CD4-positive, alpha-beta memory T cell (primary cell): Measurements from ENCODE around the gene TPRN. TPM values are rescaled to one million over a fixed set of nuclear protein-coding genes. Genes with fewer than 3 reads are reported as not detected.

Experiments
- CTCF ChIA-PET: fragments of 350-600 bp; sonication (Branson Sonifier 250); formaldehyde crosslinking; loops from one replicate; lab custom pipeline; 2021; ENCODE audit warnings: inconsistent platforms; ENCODE audit not compliant: partially characterized antibody; lab: Charles Lee
- POLR2A ChIA-PET: fragments of 350-600 bp; sonication (Branson Sonifier 250); formaldehyde crosslinking; loops from one replicate; lab custom pipeline; 2021; ENCODE audit not compliant: partially characterized antibody; lab: Charles Lee
- DNase-seq, 5 donors: peaks; one replicate each; pipeline versions ENCODE4 v3.0.0 to v3.0.0-alpha.2; 2020 to 2022; ENCODE audit warnings: mixed read lengths in 1 of 5
- H3K27ac ChIP-seq: one replicate; pipeline ENCODE4 v1.7.0; 2013; ENCODE audit warnings: low read depth, low read length
- H3K27me3 ChIP-seq: 2 replicates; pipeline ENCODE4 v1.7.0; 2013; ENCODE audit warnings: mild to moderate bottlenecking, low read length, moderate library complexity; ENCODE audit not compliant: insufficient read depth
- H3K36me3 ChIP-seq: 2 replicates; pipeline ENCODE4 v1.7.0; 2013; ENCODE audit warnings: mild to moderate bottlenecking, low read length, moderate library complexity; ENCODE audit not compliant: insufficient read depth
- H3K4me1 ChIP-seq: 2 replicates; pipeline ENCODE4 v1.7.0; 2013; ENCODE audit warnings: mild to moderate bottlenecking, low read length, moderate library complexity; ENCODE audit not compliant: insufficient read depth
- H3K4me3 ChIP-seq, 2 donors: one replicate each; pipeline ENCODE4 v1.7.0; 2013; ENCODE audit warnings: low read length in 2 of 2, mild to moderate bottlenecking in 1 of 2
- H3K9me3 ChIP-seq, 2 donors: one replicate each; pipeline ENCODE4 v1.7.0; 2013; ENCODE audit warnings: low read length in 2 of 2, control low read depth in 1 of 2; ENCODE audit not compliant: control insufficient read depth in 1 of 2
- H3K27ac Mint-ChIP-seq, 7 donors: one replicate each; pipeline ENCODE4 v1.8.0; 2020 to 2021; ENCODE audit warnings: mixed read lengths in 7 of 7, mild to moderate bottlenecking in 6 of 7, inconsistent platforms in 3 of 7, moderate library complexity in 3 of 7
- H3K27me3 Mint-ChIP-seq, 2 donors: one replicate each; pipeline ENCODE4 v1.8.0; 2020 to 2021; ENCODE audit warnings: mixed read lengths in 2 of 2
- H3K36me3 Mint-ChIP-seq, 2 donors: one replicate each; pipeline ENCODE4 v1.8.0; 2020 to 2021; ENCODE audit warnings: mixed read lengths in 2 of 2, inconsistent platforms in 1 of 2, mild to moderate bottlenecking in 1 of 2
- H3K4me1 Mint-ChIP-seq, 4 donors: one replicate each; pipeline ENCODE4 v1.8.0; 2020 to 2021; ENCODE audit warnings: mixed read lengths in 4 of 4, mild to moderate bottlenecking in 1 of 4
- H3K4me3 Mint-ChIP-seq, 8 donors: one replicate each; pipeline ENCODE4 v1.8.0; 2020 to 2021; ENCODE audit warnings: mixed read lengths in 8 of 8, mild to moderate bottlenecking in 7 of 8, moderate library complexity in 6 of 8, inconsistent platforms in 3 of 8
- H3K9me3 Mint-ChIP-seq, 8 donors: one replicate each; pipeline ENCODE4 v1.8.0; 2020 to 2021; ENCODE audit warnings: mixed read lengths in 8 of 8, mild to moderate bottlenecking in 5 of 8, inconsistent platforms in 3 of 8, moderate library complexity in 1 of 8
- intact Hi-C: fragments of 100-400 bp; cut with micrococcal nuclease; formaldehyde crosslinking; loops from one replicate; pipeline ENCODE4 v1.15.1; 2023
- polyA plus RNA-seq, 2 donors: library from polyadenylated mRNA; unstranded; fragments of 300-500 nt; fragmentation: Illumina TruSeq; gene quantifications; one replicate each; pipeline ENCODE4 v1.2.3, GENCODE V29; 2021
- total RNA-seq, 2 experiments: library from RNA; stranded (reverse); gene quantifications; one replicate each; pipeline ENCODE4 v1.2.3, GENCODE V29; 2021

Gene TPRN
- total and polyA plus RNA-seq, 4 experiments from 2014 or later = 0.27 to 8.6 (median 4.5) TPM

- no peak overlapping the region for H3K4me3 ChIP-seq
- H3K27me3 Mint-ChIP-seq = peaks cover 12% of the 10 kb centered on the region in 2 donors
- peaks cover 0 to 10% (median 7%) of the 10 kb centered on the region in 4 donors for H3K4me1 Mint-ChIP-seq
- intact Hi-C loops = no loop called here
- no peak overlapping the region for H3K27ac Mint-ChIP-seq
- peaks cover 31% of the 10 kb centered on the region for H3K27me3 ChIP-seq
- no peaks in the 10 kb centered on the region for H3K9me3 ChIP-seq
- no peak overlapping the region for H3K4me3 Mint-ChIP-seq
- H3K27ac ChIP-seq = no peak overlapping the region
- ChIA-PET CTCF (no interaction called here), POLR2A (interaction anchor here (0.6 to 0.7 kb wide), 2 partner anchors 14 to 42 kb away, joined by 3 read pairs; no protein-coding TSS in a partner anchor)
- H3K9me3 Mint-ChIP-seq = no peaks in the 10 kb centered on the region
- peaks cover 0 to 4% of the 10 kb centered on the region in 2 donors for H3K36me3 Mint-ChIP-seq
- H3K4me1 ChIP-seq = no peaks in the 10 kb centered on the region
- no peak for DNase-seq
- no peaks in the 10 kb centered on the region for H3K36me3 ChIP-seq
Measured at GRCh38 chr9:137171149-137171900, 29.2 kb downstream of the TPRN start.

- Histone ChIP-seq H3K9me3 (no peaks in the 10 kb centered on the region), H3K27ac (no peak overlapping the region), H3K36me3 (no peaks in the 10 kb centered on the region), H3K4me3 (no peak overlapping the region), H3K4me1 (no peaks in the 10 kb centered on the region), H3K27me3 (peaks cover 33% of the 10 kb centered on the region)
- no peaks in the 10 kb centered on the region for H3K9me3 Mint-ChIP-seq
- peaks cover 0 to 6% (median 3%) of the 10 kb centered on the region in 4 donors for H3K4me1 Mint-ChIP-seq
- intact Hi-C loops = no loop called here
- H3K27me3 Mint-ChIP-seq = peaks cover 12 to 13% of the 10 kb centered on the region in 2 donors
- H3K4me3 Mint-ChIP-seq = no peak overlapping the region
- POLR2A ChIA-PET = interaction anchor here (0.6 kb wide), 1 partner anchor 14 kb away, joined by 3 read pairs; no protein-coding TSS in a partner anchor
- CTCF ChIA-PET = no interaction called here
- H3K36me3 Mint-ChIP-seq = no peaks in the 10 kb centered on the region
- no peak for DNase-seq
- H3K27ac Mint-ChIP-seq = no peak overlapping the region
Measured at GRCh38 chr9:137170486-137171148, 29.9 kb downstream of the TPRN start.

- H3K4me3 ChIP-seq = peak within 1 kb of the TSS in 1 of 2 donors; percentile 14
- no peaks in the 10 kb centered on the region for H3K36me3 ChIP-seq
- peaks cover 12 to 15% of the 10 kb centered on the region in 2 donors for H3K27me3 Mint-ChIP-seq
- peak within 1 kb of the TSS in 6 of 8 donors; percentile 43 to 79 (median 62) for H3K4me3 Mint-ChIP-seq
- H3K9me3 Mint-ChIP-seq = no peaks in the 10 kb centered on the region
- CTCF ChIA-PET = no interaction called here
- no peak within 1 kb of the TSS for H3K27ac ChIP-seq
- peaks cover 33% of the 10 kb centered on the region for H3K27me3 ChIP-seq
- intact Hi-C loops = no loop called here
- no peak within 1 kb of the TSS for H3K27ac Mint-ChIP-seq
- H3K9me3 ChIP-seq = no peaks in the 10 kb centered on the region
- H3K36me3 Mint-ChIP-seq = no peaks in the 10 kb centered on the region
- DNase-seq = no peak
- H3K4me1 ChIP-seq = no peaks in the 10 kb centered on the region
- peaks cover 0 to 6% (median 3%) of the 10 kb centered on the region in 4 donors for H3K4me1 Mint-ChIP-seq
- POLR2A ChIA-PET = no interaction called here
Measured at GRCh38 chr9:137169896-137170358, 30.6 kb downstream of the TPRN start, which contains the start of gene LRRC26. Gene LRRC26 (minus strand): TSS chr9:137170051. CDS start chr9:137169943, 108 bp downstream.

DNA sequence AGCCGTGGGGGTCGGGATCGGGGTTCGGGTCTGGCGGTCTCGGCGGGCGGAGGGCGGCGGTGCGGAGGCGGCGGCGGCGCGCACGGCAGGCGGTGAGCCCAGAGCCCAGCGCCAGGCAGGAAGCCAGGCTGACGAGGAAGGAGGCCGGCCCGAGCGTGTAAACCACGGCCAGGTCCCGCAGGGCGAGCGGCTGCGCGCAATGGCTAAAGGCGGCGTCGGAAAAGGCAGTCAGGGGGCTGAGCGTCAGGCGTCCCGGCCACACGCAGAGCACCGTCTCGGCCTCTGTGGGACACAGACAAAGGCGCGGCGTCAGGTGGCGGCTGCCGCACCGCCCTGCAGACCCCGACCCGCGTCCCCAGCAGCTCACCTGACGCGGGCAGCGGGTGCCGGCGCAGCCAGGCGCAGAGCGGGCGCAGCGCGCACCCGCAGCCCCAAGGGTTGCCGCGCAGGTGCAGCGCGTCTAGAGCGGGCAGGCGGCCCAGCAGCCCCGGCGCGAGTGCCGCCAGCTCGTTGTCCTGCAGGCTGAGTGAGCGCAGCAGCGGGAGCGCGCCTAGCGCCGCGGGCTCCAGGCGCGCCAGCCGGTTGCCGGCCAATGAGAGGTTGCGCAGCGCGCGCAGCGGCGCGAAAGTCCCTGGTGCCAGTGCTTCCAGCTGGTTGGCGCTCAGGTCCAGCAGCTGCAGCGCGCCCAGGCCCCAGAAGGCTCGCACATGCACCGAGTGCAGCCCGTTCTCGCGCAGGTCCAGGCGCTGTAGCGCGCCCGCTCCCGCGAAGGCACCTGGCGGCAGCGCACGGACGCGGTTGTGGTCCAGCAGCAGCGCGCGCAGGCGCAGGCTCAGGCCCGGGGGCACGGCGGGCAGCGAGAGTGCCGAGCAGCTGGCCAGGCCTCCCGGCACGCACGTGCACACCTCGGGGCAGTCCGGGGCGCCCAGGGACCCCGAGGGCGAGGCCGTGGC, 31.4 kb downstream of the TPRN start:
- ChIA-PET POLR2A (no interaction called here), CTCF (no interaction called here)
- H3K27me3 ChIP-seq = peaks cover 33% of the 10 kb centered on the region
- H3K9me3 ChIP-seq = no peaks in the 10 kb centered on the region
- intact Hi-C loops = no loop called here
- Mint-ChIP-seq H3K4me3 (peak overlapping the region in 6 of 8 donors; percentile 43 to 79 (median 62)), H3K27ac (no peak overlapping the region), H3K9me3 (no peaks in the 10 kb centered on the region), H3K4me1 (peaks cover 0 to 6% (median 3%) of the 10 kb centered on the region in 4 donors), H3K27me3 (peaks cover 14 to 16% of the 10 kb centered on the region in 2 donors), H3K36me3 (no peaks in the 10 kb centered on the region)
- no peaks in the 10 kb centered on the region for H3K36me3 ChIP-seq
- no peak overlapping the region for H3K27ac ChIP-seq
- H3K4me3 ChIP-seq = peak overlapping the region in 1 of 2 donors; percentile 14
- no peaks in the 10 kb centered on the region for H3K4me1 ChIP-seq
- DNase-seq = no peak

GRCh38 chr9:137168573-137168903, 32.0 kb downstream of the TPRN start:
- POLR2A ChIA-PET = interaction anchor here (1.2 kb wide), 1 partner anchor 32 kb away, joined by 3 read pairs; the partner anchor contains the start of gene TPRN
- DNase-seq = no peak
- Mint-ChIP-seq H3K27ac (no peak overlapping the region), H3K4me3 (peak overlapping the region in 4 of 8 donors; percentile 8 to 57 (median 56)), H3K27me3 (peaks cover 16 to 17% of the 10 kb centered on the region in 2 donors), H3K36me3 (no peaks in the 10 kb centered on the region), H3K9me3 (no peaks in the 10 kb centered on the region), H3K4me1 (peaks cover 0 to 5% (median 3%) of the 10 kb centered on the region in 4 donors)
- Histone ChIP-seq H3K4me1 (no peaks in the 10 kb centered on the region), H3K36me3 (no peaks in the 10 kb centered on the region), H3K9me3 (no peaks in the 10 kb centered on the region), H3K27me3 (peaks cover 33% of the 10 kb centered on the region), H3K27ac (no peak overlapping the region), H3K4me3 (no peak overlapping the region)
- intact Hi-C loops = no loop called here
- CTCF ChIA-PET = no interaction called here

DNA sequence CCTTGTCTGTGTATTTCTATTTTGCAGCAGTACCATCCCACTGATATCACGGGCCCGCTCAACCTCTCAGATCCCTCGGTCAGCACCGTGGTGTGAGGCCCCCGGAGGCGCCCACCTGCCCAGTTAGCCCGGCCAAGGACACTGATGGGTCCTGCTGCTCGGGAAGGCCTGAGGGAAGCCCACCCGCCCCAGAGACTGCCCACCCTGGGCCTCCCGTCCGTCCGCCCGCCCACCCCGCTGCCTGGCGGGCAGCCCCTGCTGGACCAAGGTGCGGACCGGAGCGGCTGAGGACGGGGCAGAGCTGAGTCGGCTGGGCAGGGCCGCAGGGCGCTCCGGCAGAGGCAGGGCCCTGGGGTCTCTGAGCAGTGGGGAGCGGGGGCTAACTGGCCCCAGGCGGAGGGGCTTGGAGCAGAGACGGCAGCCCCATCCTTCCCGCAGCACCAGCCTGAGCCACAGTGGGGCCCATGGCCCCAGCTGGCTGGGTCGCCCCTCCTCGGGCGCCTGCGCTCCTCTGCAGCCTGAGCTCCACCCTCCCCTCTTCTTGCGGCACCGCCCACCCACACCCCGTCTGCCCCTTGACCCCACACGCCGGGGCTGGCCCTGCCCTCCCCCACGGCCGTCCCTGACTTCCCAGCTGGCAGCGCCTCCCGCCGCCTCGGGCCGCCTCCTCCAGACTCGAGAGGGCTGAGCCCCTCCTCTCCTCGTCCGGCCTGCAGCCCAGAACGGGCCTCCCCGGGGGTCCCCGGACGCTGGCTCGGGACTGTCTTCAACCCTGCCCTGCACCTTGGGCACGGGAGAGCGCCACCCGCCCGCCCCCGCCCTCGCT, 32.6 kb downstream of the TPRN start:
- Histone ChIP-seq H3K4me3 (no peak overlapping the region), H3K27ac (no peak overlapping the region), H3K9me3 (no peaks in the 10 kb centered on the region), H3K36me3 (no peaks in the 10 kb centered on the region), H3K4me1 (no peaks in the 10 kb centered on the region), H3K27me3 (peaks cover 33% of the 10 kb centered on the region)
- no peak overlapping the region for H3K27ac Mint-ChIP-seq
- ChIA-PET POLR2A (interaction anchor here (0.8 to 1.2 kb wide), 2 partner anchors 33 to 81 kb away, joined by 3 read pairs; partner anchors contain the start of genes MAN1B1 and TPRN), CTCF (no interaction called here)
- peaks cover 17 to 18% of the 10 kb centered on the region in 2 donors for H3K27me3 Mint-ChIP-seq
- no peaks in the 10 kb centered on the region for H3K9me3 Mint-ChIP-seq
- intact Hi-C loops = no loop called here
- H3K4me1 Mint-ChIP-seq = peaks cover 0 to 4% (median under 1%) of the 10 kb centered on the region in 4 donors
- H3K4me3 Mint-ChIP-seq = peak overlapping the region in 2 of 8 donors; percentile 21 to 66
- no peak for DNase-seq
- no peaks in the 10 kb centered on the region for H3K36me3 Mint-ChIP-seq
